ENCODE results near the gene NDUFS2.

DNA sequence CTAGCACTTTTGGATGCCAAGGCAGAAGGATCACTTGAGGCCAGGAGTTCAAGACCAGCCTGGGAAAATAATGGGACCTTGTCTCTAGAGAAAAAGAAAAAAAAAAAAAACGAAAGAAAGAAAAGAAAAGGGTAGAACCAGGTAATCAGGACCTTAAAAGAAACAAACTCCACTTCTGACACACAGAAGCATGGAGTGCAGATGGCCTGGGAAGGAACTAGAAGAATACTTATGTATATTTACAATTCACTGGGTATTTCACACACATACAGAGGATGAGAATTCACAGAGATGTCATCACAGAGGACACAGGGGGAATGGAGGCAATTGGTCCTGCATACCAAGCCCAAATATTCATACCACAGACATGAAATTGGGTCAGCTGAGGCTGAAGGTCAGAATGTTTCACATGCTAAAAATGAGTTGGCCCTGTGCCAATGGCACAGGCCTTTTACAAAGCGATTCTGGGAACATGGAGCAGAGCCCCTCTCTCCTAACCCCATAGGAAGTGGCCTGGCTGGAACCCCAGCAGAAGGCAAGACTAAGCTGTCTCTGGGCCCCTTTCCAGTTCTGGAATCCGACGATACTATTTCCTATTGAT, 29.3 kb upstream of the NDUFS2 start:
- TF ChIP-seq POLR2AphosphoS5 (IDR thresholded peaks at IDR 0.05; ENCODE audit: borderline replicate concordance, low read depth, low read length) (no peak), EZH2 (IDR thresholded peaks at IDR 0.05) (no peak), FOXP2 (optimal IDR thresholded peaks at IDR 0.05; ENCODE audit: control extremely low read depth, extremely low read length, insufficient read depth) (no peak)

Measured in SK-N-MC (cell line).